Epithelial cell of proximal tubule (primary cell): ENCODE data around the gene PPIC. TPM values are rescaled to one million over a fixed set of nuclear protein-coding genes. Genes with fewer than 3 reads are reported as not detected.

Experiments used
- DNase-seq: peaks from one replicate; pipeline ENCODE4 v3.0.0-alpha.2; 2011; ENCODE audit warnings: low read depth
- H3K4me3 ChIP-seq: 2 replicates; pipeline ENCODE4 v1.5.1; 2011; ENCODE audit warnings: low read depth, mild to moderate bottlenecking, low read length
- CTCF ChIP-seq: conservative IDR thresholded peaks from 2 replicates; pipeline ENCODE4 v1.5.1; 2012; ENCODE audit warnings: low read depth, mild to moderate bottlenecking, low read length
- total RNA-seq: library from RNA; depleted of rRNA; stranded (reverse); fragments of >200 nt; gene quantifications from 2 replicates; pipeline ENCODE4 v1.2.3, GENCODE V29; 2015

Gene PPIC
- total RNA-seq, 1 donor from 2014 or later, result 24.2 TPM

DNA sequence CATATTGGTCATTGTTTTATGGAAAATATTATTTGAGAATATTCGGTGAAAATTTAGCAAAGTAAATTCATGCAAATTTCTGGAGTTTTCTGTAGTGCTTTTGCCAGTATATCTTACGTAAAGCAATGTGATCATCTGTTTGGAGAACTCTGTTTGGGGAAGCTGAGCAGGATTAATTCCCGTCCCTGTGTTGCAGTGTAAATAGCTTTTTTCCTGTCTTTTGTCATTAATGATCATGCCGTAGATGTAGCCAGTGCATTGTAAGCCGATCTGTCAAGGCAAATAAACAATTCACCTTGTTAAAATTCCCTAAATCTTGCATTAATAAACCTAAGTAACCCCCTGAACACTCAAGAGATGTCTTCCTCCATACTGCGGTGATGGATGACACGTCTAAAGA is 39.2 kb downstream of the PPIC start:
- no peak overlapping the region for H3K4me3 ChIP-seq
- no peak for TF ChIP-seq CTCF
- DNase-seq, result no peak

DNA sequence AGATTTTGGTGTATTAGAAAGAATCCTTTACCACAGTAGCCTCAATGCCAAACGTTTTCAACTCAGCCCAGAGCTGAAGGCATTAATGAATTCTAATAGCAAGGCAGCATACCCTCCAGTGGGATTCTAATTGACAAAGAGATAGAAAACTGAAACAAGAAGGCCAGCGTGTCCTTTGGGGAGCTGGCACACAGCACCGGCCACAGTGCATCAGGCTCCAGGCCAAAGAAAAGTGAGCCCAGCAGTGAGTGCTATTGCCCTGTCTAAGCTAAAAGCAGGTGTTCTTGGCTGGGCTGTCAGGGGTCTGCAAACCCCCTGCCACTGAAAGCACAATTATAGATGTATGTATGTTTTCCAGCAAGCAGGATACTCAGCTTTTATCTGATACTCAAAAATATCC is 40.4 kb downstream of the PPIC start:
- no peak overlapping the region for H3K4me3 ChIP-seq
- TF ChIP-seq CTCF, result no peak
- DNase-seq, result no peak

DNA sequence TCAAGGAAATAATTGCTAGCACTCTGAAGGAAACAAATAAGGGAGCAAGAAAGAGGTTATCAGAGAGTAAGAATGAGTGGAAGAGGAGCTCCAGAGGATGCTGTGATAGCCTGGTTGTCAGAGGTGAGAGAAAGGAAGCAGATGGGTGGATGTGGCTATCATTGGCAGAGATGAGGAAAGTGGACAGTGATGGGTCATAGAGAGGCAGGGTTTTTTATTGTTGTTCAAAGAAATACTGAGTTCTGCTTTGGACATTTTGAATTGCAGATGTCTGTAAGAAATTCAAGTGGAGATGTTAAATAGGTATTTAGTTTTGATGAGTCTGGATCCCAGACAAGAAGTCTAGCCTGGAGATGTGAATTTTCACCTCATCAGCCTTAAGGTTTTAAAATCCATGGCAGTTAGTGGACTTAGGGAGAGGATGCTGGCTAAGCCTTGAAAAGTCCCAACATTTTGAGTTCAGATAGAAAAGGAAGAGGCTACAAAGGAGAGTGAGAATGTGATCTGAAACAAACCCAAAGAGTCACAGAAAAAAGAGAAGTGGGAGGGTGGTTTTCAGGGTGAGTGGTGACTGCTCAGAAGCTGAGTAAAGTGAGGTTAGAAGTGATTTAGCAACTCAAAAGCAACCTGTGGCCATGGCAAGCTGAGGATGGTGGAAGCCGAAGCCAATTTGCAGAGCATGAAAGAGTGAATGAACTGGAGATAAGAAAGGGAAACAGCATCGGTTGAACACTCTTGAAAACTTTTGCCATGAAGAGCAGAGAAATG is 50.4 kb downstream of the PPIC start:
- no peak overlapping the region for H3K4me3 ChIP-seq
- no peak for DNase-seq
- TF ChIP-seq CTCF, result no peak

GRCh38 chr5:122985006-122985700 is 51.4 kb downstream of the PPIC start:
- no peak for TF ChIP-seq CTCF
- no peak overlapping the region for H3K4me3 ChIP-seq
- DNase-seq, result no peak

DNA sequence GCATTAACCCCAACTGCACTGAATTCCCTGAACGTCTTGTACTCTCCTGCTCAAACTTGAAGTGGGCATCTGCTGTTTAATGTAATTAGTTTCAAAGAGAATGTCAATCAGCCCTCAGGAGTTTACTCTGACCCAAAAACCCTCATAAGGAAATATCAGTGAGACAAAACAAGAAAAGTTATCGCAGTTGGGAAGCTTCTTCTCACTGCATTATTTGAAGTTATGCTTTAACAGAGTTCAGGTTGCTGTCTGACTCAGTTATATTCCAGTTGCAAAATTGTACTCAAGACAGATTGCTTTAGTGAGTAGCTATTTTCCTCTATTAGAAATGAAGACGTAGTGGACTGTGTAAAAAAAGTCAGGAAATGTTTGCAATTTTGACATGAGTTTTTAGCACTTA is 52.1 kb downstream of the PPIC start:
- no peak overlapping the region for H3K4me3 ChIP-seq
- no peak for DNase-seq
- no peak for TF ChIP-seq CTCF

DNA sequence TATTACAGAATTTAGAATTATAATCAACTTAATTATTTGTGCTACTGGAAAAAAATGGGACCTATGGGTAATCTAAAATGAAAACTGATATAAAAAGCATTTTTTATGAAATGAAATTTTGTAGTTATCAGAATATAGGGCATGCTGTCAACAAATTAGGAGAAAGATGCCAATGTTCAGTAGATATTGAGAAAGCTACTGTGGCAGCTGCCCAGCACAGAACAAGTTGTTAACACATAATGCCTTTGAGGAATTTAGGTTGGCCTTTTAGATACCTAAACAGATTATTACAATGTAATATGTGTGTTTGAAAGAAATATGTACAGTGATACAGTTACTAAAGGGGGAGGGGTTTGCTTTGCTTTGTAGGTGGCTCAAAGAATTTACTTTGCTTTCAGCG is 54.1 kb downstream of the PPIC start:
- TF ChIP-seq CTCF, result no peak
- DNase-seq, result no peak
- no peak overlapping the region for H3K4me3 ChIP-seq
